ENCODE measurements around the gene TMEM232.

Gene TMEM232

GRCh38 chr5:110383231-110383630 lies 343.2 kb downstream of the TMEM232 start:
- DNase-seq: no peak

GRCh38 chr5:110377943-110378342 lies 348.5 kb downstream of the TMEM232 start:
- no peak for DNase-seq

- DNase-seq: no peak
These were observed 349.1 kb downstream of the TMEM232 start for GRCh38 chr5:110377361-110377760.

GRCh38 chr5:110376281-110376951 lies 350.1 kb downstream of the TMEM232 start:
- DNase-seq: no peak

GRCh38 chr5:110371725-110372041 lies 354.8 kb downstream of the TMEM232 start:
- no peak for DNase-seq

GRCh38 chr5:110371011-110371724 lies 355.3 kb downstream of the TMEM232 start:
- no peak for DNase-seq

Measured in activated CD4-positive, alpha-beta T cell treated with anti-CD3 and anti-CD28 coated beads, Interleukin-2, amount 50 U/mL, for 48 hours (primary cell).